ENCODE results near the gene SCUBE1. TPM values are rescaled to one million over a fixed set of nuclear protein-coding genes. Genes with fewer than 3 reads are reported as not detected.

SCUBE1 gene
- total and polyA plus RNA-seq, 10 of the 15 experiments (the other 5 are each of a cell fraction or from before 2014, with no cell fraction given) = not detected

GRCh38 chr22:43167001-43167589 is 176.1 kb downstream of the SCUBE1 start:
- RAD21 ChIA-PET (ENCODE audit: unreplicated experiment) = no interaction called here
- Histone ChIP-seq H3K79me2 (ENCODE audit: control insufficient read depth, insufficient read depth, low read length) (no peaks in the 10 kb centered on the region), H3K36me3 (ENCODE audit: control insufficient read depth in 2 of 2, insufficient read depth in 2 of 2, low read length in 1 of 2) (peaks cover 0 to 2% of the 10 kb centered on the region in 2 experiments; a peak in 3 of 4 replicates), H3K4me1 (ENCODE audit: control insufficient read depth, insufficient read depth, low read length) (no peaks in the 10 kb centered on the region; the same call in 1 of the 2 replicates), H3K27me3 (replicated peaks in 1 of 2; ENCODE audit: control insufficient read depth in 2 of 2, insufficient read depth in 2 of 2, low read length in 1 of 2) (no peaks in the 10 kb centered on the region), H2AFZ (ENCODE audit: control insufficient read depth, low read depth, low read length) (no peak overlapping the region), H4K20me1 (ENCODE audit: control insufficient read depth, insufficient read depth) (no peaks in the 10 kb centered on the region), H3K27ac (ENCODE audit: control insufficient read depth, insufficient read depth) (no peak overlapping the region), H3K4me3 (no peak overlapping the region), H3K9me3 (replicated peaks; ENCODE audit: control insufficient read depth, insufficient read depth, low read length) (no peaks in the 10 kb centered on the region), H3K4me2 (ENCODE audit: control insufficient read depth, insufficient read depth) (no peak overlapping the region), H3K9ac (ENCODE audit: control insufficient read depth, insufficient read depth, low read length) (no peak overlapping the region)
- intact Hi-C loops (cut with micrococcal nuclease; ENCODE audit: unreplicated experiment) = no loop called here
- TF ChIP-seq MAX (IDR thresholded peaks at IDR 0.05; ENCODE audit: low read depth, low read length) (no peak), PBX3 (IDR thresholded peaks at IDR 0.05; ENCODE audit: insufficient replicate concordance, low read depth, low read length) (no peak), NFXL1 (IDR thresholded peaks at IDR 0.05; ENCODE audit: borderline replicate concordance) (no peak), ZBED1 (IDR thresholded peaks at IDR 0.05; ENCODE audit: borderline replicate concordance) (no peak), BACH1 (IDR thresholded peaks at IDR 0.05; ENCODE audit: borderline replicate concordance) (no peak)
- FAIRE-seq (no peak), DNase-seq (ENCODE audit: low read depth, low spot score) (no peak), ATAC-seq (no peak)
- in situ Hi-C loops (cut with MboI) = no loop called here
- BruUV-seq (replicated peaks) = no TSS peak
- POLR2A ChIA-PET = no interaction called here
- SMC1A ChIA-PET (ENCODE audit: uncharacterized antibody, unreplicated experiment) = no interaction called here
- CTCF ChIA-PET = no interaction called here
- 98% methylated on average over 19 of the region's 19 CpGs for WGBS (ENCODE audit: insufficient coverage, insufficient replicate concordance, low lambda C conversion rate, missing lambda C conversion rate)

Measured in GM12878 (cell line).